GM19324 (cell line): ENCODE data around the gene IGF2BP1.
"Not testable (repeated sequence)": the region's sequence is repeated elsewhere in the genome, so short reads cannot be mapped to it uniquely, and the experiment has no call there.

Experiments
- ATAC-seq: cut with Tn5 transposase; IDR thresholded peaks from one replicate; pipeline ENCODE4 v1.9.1; 2021; ENCODE audit warnings: mild to moderate bottlenecking, moderate library complexity; ENCODE audit not compliant: unreplicated experiment, low FRiP score

IGF2BP1 gene

DNA sequence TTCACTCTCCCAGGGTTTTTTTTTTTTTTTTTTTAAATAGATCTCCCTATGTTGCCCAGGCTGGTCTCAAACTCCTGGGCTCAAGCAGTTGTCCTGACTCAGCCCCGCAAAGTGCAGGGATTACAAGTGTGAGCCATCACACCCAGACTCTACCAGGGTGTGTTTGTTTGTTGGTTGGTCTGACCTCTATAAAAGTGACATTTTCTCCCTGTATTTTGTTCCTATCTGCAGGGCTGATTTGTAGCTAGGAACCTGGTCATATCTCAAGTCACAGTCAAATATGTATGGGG is 89.1 kb downstream of the IGF2BP1 start:
- no peak for ATAC-seq

DNA sequence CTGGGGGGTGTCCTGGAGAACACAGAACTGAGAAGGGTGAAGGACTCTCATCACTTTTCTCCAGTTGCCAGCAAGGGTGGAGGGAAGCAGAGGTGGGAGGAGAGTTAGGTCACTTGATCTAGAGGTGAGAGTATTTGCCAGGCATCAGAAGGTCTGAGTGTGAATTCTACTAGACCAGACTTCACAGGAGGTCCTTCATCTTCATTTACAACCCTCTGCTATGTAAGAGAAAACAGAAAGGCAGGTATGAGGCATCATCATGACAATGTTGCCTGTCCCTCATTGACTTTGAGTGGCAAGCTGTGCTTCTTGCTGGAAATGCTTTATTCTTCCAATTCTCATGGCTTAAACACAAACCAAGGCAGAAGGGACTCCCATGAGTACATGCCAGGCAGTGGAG is 89.5 kb downstream of the IGF2BP1 start:
- ATAC-seq = no peak

DNA sequence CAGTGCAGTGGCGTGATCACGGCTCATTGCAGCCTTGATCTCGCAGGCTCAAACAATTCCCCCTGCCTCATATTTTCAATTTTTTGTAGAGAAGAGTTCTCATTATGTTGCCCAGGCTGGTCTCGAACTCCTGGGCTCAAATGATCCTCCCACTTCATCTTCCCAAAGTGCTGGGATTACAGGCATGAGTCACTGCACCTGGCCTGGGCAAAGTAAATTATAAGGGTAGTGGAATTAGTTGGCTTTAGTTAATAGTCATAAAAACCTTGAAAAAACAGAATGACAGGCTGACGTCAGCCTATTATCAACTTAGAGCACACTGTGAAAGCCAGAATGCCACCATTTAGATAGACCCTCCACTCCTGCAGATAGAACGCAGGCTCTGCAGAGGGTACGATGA is 91.9 kb downstream of the IGF2BP1 start:
- no peak for ATAC-seq

DNA sequence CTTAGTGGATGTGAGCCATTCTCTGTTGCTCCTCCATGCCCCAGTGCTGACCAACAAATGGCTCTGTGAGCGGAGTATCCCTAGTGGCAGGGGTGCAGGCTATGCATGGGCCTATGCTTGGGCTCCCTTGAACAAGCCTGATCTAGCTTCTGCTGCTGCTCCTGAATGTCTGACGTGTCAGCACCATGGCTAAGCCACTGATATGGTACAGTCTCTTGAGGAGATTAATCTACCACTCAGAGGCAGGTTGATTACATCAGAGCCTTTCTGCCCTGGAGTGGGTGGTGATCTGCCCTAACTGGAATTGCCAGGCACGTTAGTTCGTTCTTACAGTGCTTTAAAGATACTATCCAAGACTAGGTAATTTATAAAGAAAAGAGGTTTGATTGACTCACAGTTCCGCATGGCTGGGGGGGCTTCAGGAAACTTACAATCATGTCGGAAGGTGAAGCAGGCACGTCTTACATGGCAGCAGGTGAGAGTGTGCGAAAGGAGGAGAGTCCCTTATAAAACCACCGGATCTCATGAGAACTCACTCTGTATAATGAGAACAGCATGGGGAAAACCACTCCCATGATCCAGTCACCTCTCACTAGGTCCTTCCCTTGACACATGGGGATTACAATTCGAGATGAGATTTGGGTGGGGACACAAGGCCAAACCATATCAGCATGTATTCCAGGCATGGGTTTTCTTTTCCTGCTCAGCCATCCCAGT is 93.9 kb downstream of the IGF2BP1 start:
- ATAC-seq = no peak

DNA sequence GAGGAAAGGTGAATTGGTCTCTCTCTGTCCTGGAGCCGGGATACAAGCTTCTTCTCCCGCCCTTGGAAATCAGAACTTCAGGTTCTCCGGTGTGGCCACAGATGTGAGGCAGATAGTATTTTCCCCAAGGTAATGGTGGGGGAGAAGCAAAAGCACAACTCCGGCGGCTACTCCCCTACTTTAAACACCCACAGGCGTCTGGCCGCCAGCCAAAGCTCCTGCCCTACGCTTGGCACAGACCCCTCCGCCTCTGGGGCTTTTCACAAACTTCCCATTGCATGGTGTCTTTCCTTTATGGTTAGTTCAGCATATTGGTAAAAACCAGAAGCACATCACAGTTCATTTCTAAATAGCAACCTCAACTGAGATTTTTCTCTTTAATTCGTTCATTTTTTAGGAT is 95.9 kb downstream of the IGF2BP1 start:
- no peak for ATAC-seq

DNA sequence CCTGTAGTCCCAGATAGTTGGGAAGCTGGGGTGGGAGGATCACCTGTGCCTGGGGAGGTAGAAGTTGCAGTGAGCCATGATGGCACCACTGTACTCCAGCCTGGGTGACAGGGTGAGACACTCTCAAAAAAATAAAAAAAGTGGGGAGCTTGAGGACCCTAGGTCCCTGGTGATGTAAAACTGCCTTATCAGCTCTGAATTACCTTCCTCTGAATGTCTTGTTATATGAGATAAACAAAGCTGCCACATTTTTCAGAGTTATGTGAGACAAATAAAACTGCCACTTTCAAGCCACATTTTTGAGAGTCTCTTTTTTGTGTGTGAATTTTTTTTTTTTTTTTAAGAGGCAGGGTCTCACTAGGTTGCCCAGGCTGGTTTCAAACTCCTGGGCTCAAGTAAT is 103.4 kb downstream of the IGF2BP1 start:
- no peak for ATAC-seq

DNA sequence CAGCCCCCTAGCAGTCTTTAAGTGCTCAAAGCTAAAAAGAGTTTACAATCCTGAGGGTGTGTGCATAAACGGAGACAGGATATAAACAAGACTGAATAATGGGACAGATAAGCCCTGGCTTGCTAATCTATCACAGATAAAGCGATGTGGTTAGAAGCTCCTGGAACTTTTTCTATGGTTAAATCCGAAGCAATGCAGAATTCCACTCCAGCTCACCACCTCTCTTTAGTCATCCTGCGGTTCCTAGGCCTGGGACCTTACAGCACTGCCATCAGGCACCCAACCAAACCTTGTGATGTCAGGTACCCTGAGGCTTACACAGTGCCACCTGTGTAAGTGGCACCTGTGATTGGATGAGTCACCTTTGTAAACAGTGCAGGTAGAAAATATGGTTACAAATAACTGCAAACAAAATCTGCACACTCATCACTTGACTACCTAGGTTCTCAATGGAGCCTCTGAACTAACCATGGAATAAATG is 103.9 kb downstream of the IGF2BP1 start:
- ATAC-seq = no peak

DNA sequence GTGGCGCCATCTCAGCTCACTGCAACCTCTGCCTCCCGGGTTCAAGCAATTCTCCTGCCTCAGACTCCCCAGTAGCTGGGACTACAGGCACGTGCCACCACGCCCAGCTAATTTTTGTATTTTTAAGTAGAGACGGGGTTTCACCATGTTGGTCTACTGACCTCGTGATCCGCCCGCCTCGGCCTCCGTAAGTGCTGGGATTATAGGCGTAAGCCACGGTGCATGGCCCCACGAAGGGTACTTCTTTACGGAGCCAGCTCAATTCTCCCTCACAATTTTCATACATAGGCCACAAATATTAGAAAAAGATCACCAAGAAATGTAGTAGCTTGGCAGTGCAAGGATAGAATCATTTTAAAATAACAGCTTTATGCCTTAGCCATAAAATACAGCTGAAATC is 106.2 kb downstream of the IGF2BP1 start:
- ATAC-seq = not testable (repeated sequence)

DNA sequence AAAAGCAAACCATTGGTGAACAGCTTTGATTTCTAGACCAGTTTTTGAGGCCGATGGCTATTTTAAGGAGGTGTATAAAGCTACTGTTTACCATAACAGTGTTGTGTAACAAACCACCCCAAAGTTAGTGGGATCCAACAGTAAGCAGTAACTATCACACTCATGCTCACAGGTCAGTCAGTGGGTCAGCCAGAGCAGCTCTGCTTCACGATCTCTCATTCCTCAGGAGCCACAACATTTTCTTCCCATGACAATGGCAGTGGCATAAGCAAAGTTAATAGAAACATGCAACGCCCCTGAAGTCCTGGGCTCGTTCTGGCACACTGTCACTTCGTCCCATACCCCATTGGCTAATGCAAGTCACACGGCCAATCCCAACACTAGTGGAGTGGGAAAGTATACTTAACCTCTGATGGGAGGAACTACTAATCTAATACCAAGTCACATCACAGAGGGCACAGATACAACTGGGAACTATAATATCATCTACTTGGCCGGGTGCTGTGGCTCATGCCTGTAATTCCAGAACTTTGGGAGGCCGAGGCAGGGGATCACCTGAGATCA is 107.4 kb downstream of the IGF2BP1 start:
- ATAC-seq = no peak
